ENCODE measurements around the gene SYP. TPM values are rescaled to one million over a fixed set of nuclear protein-coding genes. Genes with fewer than 3 reads are reported as not detected.

The SYP gene
- total RNA-seq, 4 donors from 2014 or later = 5.5 to 11.0 (median 6.7) TPM; not detected in 1

- DNase-seq = no peak
- H3K36me3 ChIP-seq = no peaks in the 10 kb centered on the region
- H3K9me3 ChIP-seq = no peaks in the 10 kb centered on the region
- TF ChIP-seq POLR2A (IDR thresholded peaks at IDR 0.05) = no peak
- TF ChIP-seq, protein P1, sequence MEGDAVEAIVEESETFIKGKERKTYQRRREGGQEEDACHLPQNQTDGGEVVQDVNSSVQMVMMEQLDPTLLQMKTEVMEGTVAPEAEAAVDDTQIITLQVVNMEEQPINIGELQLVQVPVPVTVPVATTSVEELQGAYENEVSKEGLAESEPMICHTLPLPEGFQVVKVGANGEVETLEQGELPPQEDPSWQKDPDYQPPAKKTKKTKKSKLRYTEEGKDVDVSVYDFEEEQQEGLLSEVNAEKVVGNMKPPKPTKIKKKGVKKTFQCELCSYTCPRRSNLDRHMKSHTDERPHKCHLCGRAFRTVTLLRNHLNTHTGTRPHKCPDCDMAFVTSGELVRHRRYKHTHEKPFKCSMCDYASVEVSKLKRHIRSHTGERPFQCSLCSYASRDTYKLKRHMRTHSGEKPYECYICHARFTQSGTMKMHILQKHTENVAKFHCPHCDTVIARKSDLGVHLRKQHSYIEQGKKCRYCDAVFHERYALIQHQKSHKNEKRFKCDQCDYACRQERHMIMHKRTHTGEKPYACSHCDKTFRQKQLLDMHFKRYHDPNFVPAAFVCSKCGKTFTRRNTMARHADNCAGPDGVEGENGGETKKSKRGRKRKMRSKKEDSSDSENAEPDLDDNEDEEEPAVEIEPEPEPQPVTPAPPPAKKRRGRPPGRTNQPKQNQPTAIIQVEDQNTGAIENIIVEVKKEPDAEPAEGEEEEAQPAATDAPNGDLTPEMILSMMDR (IDR thresholded peaks at IDR 0.05) = no peak
- no peaks in the 10 kb centered on the region for H3K4me1 ChIP-seq
- no peak overlapping the region for H3K4me3 ChIP-seq
- no peaks in the 10 kb centered on the region for H3K27me3 ChIP-seq
- H3K27ac ChIP-seq = no peak overlapping the region
Measured at GRCh38 chrX:49233887-49234555, 34.0 kb upstream of the SYP start.

GRCh38 chrX:49233176-49233575 is 33.2 kb upstream of the SYP start, which contains the start of gene CACNA1F:
Gene CACNA1F, minus strand, starts transcription at chrX:49233340. Its CDS starts 31 bp downstream, at chrX:49233309.
- H3K27me3 ChIP-seq = no peaks in the 10 kb centered on the region
- no peaks in the 10 kb centered on the region for H3K36me3 ChIP-seq
- no peak within 1 kb of the TSS for H3K4me3 ChIP-seq
- H3K9me3 ChIP-seq = no peaks in the 10 kb centered on the region
- no peaks in the 10 kb centered on the region for H3K4me1 ChIP-seq
- no peak within 1 kb of the TSS for H3K27ac ChIP-seq
- no peak for TF ChIP-seq POLR2A (IDR thresholded peaks at IDR 0.05)
- TF ChIP-seq, protein P1 (IDR thresholded peaks at IDR 0.05) = no peak
- DNase-seq = no peak

GRCh38 chrX:49232525-49232924 is 32.5 kb upstream of the SYP start:
- no peak for TF ChIP-seq POLR2A (IDR thresholded peaks at IDR 0.05)
- TF ChIP-seq, protein P1 (IDR thresholded peaks at IDR 0.05) = no peak
- DNase-seq = no peak
- Histone ChIP-seq H3K4me1 (no peaks in the 10 kb centered on the region), H3K27ac (no peak overlapping the region), H3K9me3 (no peaks in the 10 kb centered on the region), H3K36me3 (no peaks in the 10 kb centered on the region), H3K27me3 (no peaks in the 10 kb centered on the region), H3K4me3 (no peak overlapping the region)

- no peak for TF ChIP-seq POLR2A (IDR thresholded peaks at IDR 0.05)
- TF ChIP-seq, protein P1 (IDR thresholded peaks at IDR 0.05) = no peak
- Histone ChIP-seq H3K27ac (peak overlapping the region in 2 of 4 donors; percentile 35 to 68), H3K4me3 (no peak overlapping the region)
Measured at GRCh38 chrX:49231333-49232000, 31.5 kb upstream of the SYP start.

GRCh38 chrX:49230500-49231232 is 30.7 kb upstream of the SYP start:
- Histone ChIP-seq H3K4me3 (peak overlapping the region; percentile 35 to 49 (median 39)), H3K27ac (peak overlapping the region; percentile 35 to 68 (median 52)), H3K27me3 (no peaks in the 10 kb centered on the region), H3K4me1 (no peaks in the 10 kb centered on the region), H3K9me3 (no peaks in the 10 kb centered on the region), H3K36me3 (no peaks in the 10 kb centered on the region)
- no peak for TF ChIP-seq POLR2A (IDR thresholded peaks at IDR 0.05)
- TF ChIP-seq, protein P1 (IDR thresholded peaks at IDR 0.05) = peak in 1 of 6 experiments; percentile 10
- peak; percentile 75 to 88 (median 80) for DNase-seq

More at GRCh38 chrX:49231333-49232000, 31.5 kb upstream of the SYP start:
- no peak for DNase-seq
- Histone ChIP-seq H3K36me3 (no peaks in the 10 kb centered on the region), H3K4me1 (no peaks in the 10 kb centered on the region), H3K27me3 (no peaks in the 10 kb centered on the region), H3K9me3 (no peaks in the 10 kb centered on the region)
